A673 (cell line): ENCODE data around the gene STT3B. TPM values are rescaled to one million over a fixed set of nuclear protein-coding genes. Genes with fewer than 3 reads are reported as not detected.
A peak's percentile ranks its signal among the peaks of the same experiment; 100 is the strongest.

Source experiments
- BruUV-seq: library from RNA; stranded (reverse); fragments of 400-500 nt; replicated peaks from 2 replicates; lab custom pipeline; 2021; lab: Mats Ljungman, UMichigan
- CTCF ChIA-PET: fragments of 300-600 bp; sonication (Branson Sonifier 250); formaldehyde crosslinking; loops from one replicate; lab custom pipeline; 2022; ENCODE audit warnings: antibody characterized with exemption; lab: Charles Lee
- POLR2A ChIA-PET: fragments of 300-600 bp; sonication (Branson Sonifier 250); formaldehyde crosslinking; loops from one replicate; lab custom pipeline; 2022; ENCODE audit warnings: antibody characterized with exemption; ENCODE audit not compliant: low non-redundant PET; lab: Charles Lee
- DNase-seq: peaks from one replicate; pipeline ENCODE4 v3.0.0-alpha.2; 2015; ENCODE audit warnings: low spot score
- H3K27ac ChIP-seq: fragments of 200-600 bp; sonication (generic); 2 replicates; pipeline ENCODE4 v1.5.1; 2016; ENCODE audit warnings: mixed run types, low read depth, mild to moderate bottlenecking, mixed read lengths, antibody characterized with exemption, low read length; ENCODE audit not compliant: poor library complexity, severe bottlenecking
- H3K27me3 ChIP-seq: fragments of 200-600 bp; sonication (generic); replicated peaks from 2 replicates; pipeline ENCODE4 v1.6.1; 2017; ENCODE audit warnings: mixed run types, low read depth, mild to moderate bottlenecking, mixed read lengths, antibody characterized with exemption, low read length; ENCODE audit not compliant: insufficient read depth, poor library complexity
- H3K36me3 ChIP-seq: fragments of 200-600 bp; sonication (generic); 2 replicates; pipeline ENCODE4 v1.6.1; 2016; ENCODE audit warnings: mixed run types, mild to moderate bottlenecking, mixed read lengths, antibody characterized with exemption, low read length; ENCODE audit not compliant: insufficient read depth, poor library complexity, severe bottlenecking
- H3K4me1 ChIP-seq: fragments of 200-600 bp; sonication (generic); 2 replicates; pipeline ENCODE4 v1.6.1; 2017; ENCODE audit warnings: mixed run types, mild to moderate bottlenecking, mixed read lengths, antibody characterized with exemption, low read length; ENCODE audit not compliant: insufficient read depth, poor library complexity, severe bottlenecking
- H3K4me3 ChIP-seq: fragments of 200-600 bp; sonication (generic); 2 replicates; pipeline ENCODE4 v1.5.1; 2016; ENCODE audit warnings: low read depth, mixed run types, mild to moderate bottlenecking, mixed read lengths, low read length; ENCODE audit not compliant: poor library complexity, severe bottlenecking
- H3K9me3 ChIP-seq: fragments of 200-600 bp; sonication (generic); 2 replicates; pipeline ENCODE4 v1.6.1; 2016; ENCODE audit warnings: mixed run types, low read depth, mild to moderate bottlenecking, mixed read lengths, antibody characterized with exemption, low read length; ENCODE audit not compliant: poor library complexity, severe bottlenecking
- CTCF ChIP-seq: fragments of 300-800, 200-600 bp; sonication (generic); conservative IDR thresholded peaks from 2 replicates; pipeline ENCODE4 v1.5.1; 2017; ENCODE audit warnings: low read depth, mild to moderate bottlenecking, antibody characterized with exemption, low read length, moderate library complexity, mixed read lengths
- EZH2 ChIP-seq: fragments of 200-600 bp; sonication (generic); IDR thresholded peaks from 2 replicates; pipeline ENCODE4 v1.6.1; 2017; ENCODE audit warnings: borderline replicate concordance, low read depth, mild to moderate bottlenecking, mixed read lengths, antibody characterized with exemption, low read length; ENCODE audit not compliant: poor library complexity, severe bottlenecking
- intact Hi-C: fragments of 100-400 bp; cut with micrococcal nuclease; formaldehyde crosslinking; loops from one replicate; pipeline ENCODE4 v1.10.0; 2022; ENCODE audit not compliant: unreplicated experiment
- total RNA-seq: library from RNA; stranded (reverse); gene quantifications from 2 replicates; pipeline ENCODE4 v1.2.3, GENCODE V29; 2021

STT3B gene
- total RNA-seq, 1 experiment from 2014 or later: 137 TPM

GRCh38 chr3:31531452-31531991 lies 1.2 kb upstream of the STT3B start:
- intact Hi-C loops: loop anchor here (5.0 to 10.0 kb wide), 2 partner anchors 626 to 757 kb away; no protein-coding TSS in a partner anchor
- peaks cover 3% of the 10 kb centered on the region for H3K4me1 ChIP-seq
- H3K27me3 ChIP-seq: no peaks in the 10 kb centered on the region
- CTCF ChIA-PET: no interaction called here
- peak overlapping the region; percentile 97 for H3K27ac ChIP-seq
- H3K9me3 ChIP-seq: no peaks in the 10 kb centered on the region
- peak; percentile 40; the same call in 1 of the 2 replicates for TF ChIP-seq CTCF
- TF ChIP-seq EZH2: no peak
- peak overlapping the region; percentile 89 for H3K4me3 ChIP-seq
- no peaks in the 10 kb centered on the region for H3K36me3 ChIP-seq
- peak; percentile 10 for DNase-seq
- BruUV-seq: TSS peak; percentile 84
- POLR2A ChIA-PET: no interaction called here

- peak; percentile 99 for DNase-seq
- intact Hi-C loops: loop anchor here (5.0 to 10.0 kb wide), 2 partner anchors 625 to 757 kb away; no protein-coding TSS in a partner anchor
- H3K36me3 ChIP-seq: no peaks in the 10 kb centered on the region
- ChIA-PET POLR2A (interaction anchor here (1.0 kb wide), 1 partner anchor 22 kb away, joined by 3 read pairs; no protein-coding TSS in a partner anchor), CTCF (no interaction called here)
- no peak for TF ChIP-seq CTCF
- no peak for TF ChIP-seq EZH2
- H3K9me3 ChIP-seq: no peaks in the 10 kb centered on the region
- peak overlapping the region; percentile 89 for H3K4me3 ChIP-seq
- peaks cover 3% of the 10 kb centered on the region for H3K4me1 ChIP-seq
- H3K27me3 ChIP-seq: no peaks in the 10 kb centered on the region
- BruUV-seq: no TSS peak
- H3K27ac ChIP-seq: peak overlapping the region; percentile 97
These were observed 636 bp upstream of the STT3B start for GRCh38 chr3:31531992-31532586.

GRCh38 chr3:31533169-31534064 lies 692 bp downstream of the STT3B start:
- ChIA-PET POLR2A (interaction anchor here (0.7 to 1.0 kb wide), 2 partner anchors 21 to 1799 kb away, joined by 3 to 13 read pairs; no protein-coding TSS in a partner anchor), CTCF (no interaction called here)
- peak; percentile 41 for DNase-seq
- no TSS peak for BruUV-seq
- H3K9me3 ChIP-seq: no peaks in the 10 kb centered on the region
- no peaks in the 10 kb centered on the region for H3K36me3 ChIP-seq
- peak overlapping the region; percentile 97 for H3K27ac ChIP-seq
- TF ChIP-seq CTCF: peak; percentile 22; the same call in 1 of the 2 replicates
- no peak for TF ChIP-seq EZH2
- H3K4me3 ChIP-seq: peak overlapping the region; percentile 89
- no peaks in the 10 kb centered on the region for H3K27me3 ChIP-seq
- H3K4me1 ChIP-seq: peaks cover 5% of the 10 kb centered on the region
- intact Hi-C loops: loop anchor here (5.0 to 10.0 kb wide), 2 partner anchors 624 to 759 kb away; no protein-coding TSS in a partner anchor
